Measurements from ENCODE around the gene KRTAP19-3. TPM values are rescaled to one million over a fixed set of nuclear protein-coding genes. Genes with fewer than 3 reads are reported as not detected.
"Not testable (repeated sequence)": the region's sequence is repeated elsewhere in the genome, so short reads cannot be mapped to it uniquely, and the experiment has no call there.

Gene KRTAP19-3
- total RNA-seq (not detected), polyA plus RNA-seq (not detected)

DNA sequence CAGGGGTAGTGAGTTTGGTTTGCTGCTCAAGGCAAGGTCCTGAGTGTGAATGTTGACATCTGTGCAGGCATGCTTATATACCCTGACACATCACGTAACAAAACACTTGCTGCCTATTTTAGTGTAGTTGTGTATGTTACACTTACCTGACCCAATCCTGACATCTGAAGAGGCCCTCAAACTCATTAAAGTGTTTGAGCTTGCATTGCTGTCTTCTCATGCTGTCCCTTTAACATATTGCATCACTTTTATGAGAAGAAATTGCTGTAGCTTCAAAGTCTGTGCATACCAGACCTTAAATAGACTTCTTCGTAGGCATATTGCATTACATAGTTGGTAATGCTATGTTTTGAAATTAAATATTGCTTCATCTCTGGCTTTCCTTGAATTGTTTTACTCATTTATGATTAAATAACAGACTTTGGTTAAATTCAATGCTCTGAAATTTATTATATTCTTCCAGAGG is at the start of gene KRTAP19-3:
KRTAP19-3 (minus strand) TSS at position 51 of the 466 bp plus-strand sequence. CDS start 56 bp downstream, outside the sequence.
- no peak for DNase-seq
- POLR2A ChIA-PET, result no interaction called here
- H3K9me3 ChIP-seq (ENCODE audit: low read length), result no peaks in the 10 kb centered on the region
- H3K36me3 ChIP-seq (ENCODE audit: insufficient read depth, low read length), result no peaks in the 10 kb centered on the region
- H3K27ac Mint-ChIP-seq, result no peak within 1 kb of the TSS
- no peak within 1 kb of the TSS for H3K4me3 Mint-ChIP-seq
- no peaks in the 10 kb centered on the region for H3K27me3 ChIP-seq (ENCODE audit: insufficient read depth, low read length, poor library complexity, severe bottlenecking)
- CTCF ChIA-PET, result no interaction called here
- H3K27me3 Mint-ChIP-seq, result no peaks in the 10 kb centered on the region
- H3K4me1 ChIP-seq (ENCODE audit: insufficient read depth, low read length), result no peaks in the 10 kb centered on the region
- H3K27ac ChIP-seq (ENCODE audit: low read depth, low read length), result no peak within 1 kb of the TSS
- H3K4me1 Mint-ChIP-seq, result no peaks in the 10 kb centered on the region
- no peak within 1 kb of the TSS for H3K4me3 ChIP-seq (ENCODE audit: low read length)
- H3K36me3 Mint-ChIP-seq, result no peaks in the 10 kb centered on the region
- peaks cover 0 to 4% (median 2%) of the 10 kb centered on the region in 5 donors for H3K9me3 Mint-ChIP-seq

DNA sequence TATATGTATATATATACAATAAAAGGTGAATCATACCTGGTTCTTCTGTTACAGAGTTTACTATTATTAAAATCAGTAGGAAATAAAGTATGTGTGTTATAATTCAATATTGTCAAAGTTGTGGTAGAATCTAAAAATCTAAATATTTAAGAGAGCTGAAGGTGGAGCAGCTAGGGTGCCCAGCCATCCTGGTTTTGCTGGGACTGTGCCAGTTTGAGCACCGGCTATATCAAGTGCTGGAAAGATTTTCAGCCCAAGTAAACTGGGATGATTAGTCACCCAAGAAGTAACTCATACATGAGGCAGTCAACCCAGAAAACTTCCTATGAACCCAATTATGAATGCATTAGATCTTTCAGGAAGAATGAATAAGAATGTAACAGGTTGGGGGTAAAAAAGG is 27.1 kb upstream of the KRTAP19-3 start:
- no peaks in the 10 kb centered on the region for H3K4me1 ChIP-seq (ENCODE audit: insufficient read depth, low read length)
- H3K36me3 Mint-ChIP-seq, result no peaks in the 10 kb centered on the region
- H3K36me3 ChIP-seq (ENCODE audit: insufficient read depth, low read length), result no peaks in the 10 kb centered on the region
- no peak overlapping the region for H3K27ac Mint-ChIP-seq
- ChIA-PET POLR2A (no interaction called here), CTCF (no interaction called here)
- no peak overlapping the region for H3K4me3 Mint-ChIP-seq
- H3K9me3 Mint-ChIP-seq, result peaks cover 0 to 2% (median 0%) of the 10 kb centered on the region in 5 donors
- no peak for DNase-seq
- H3K9me3 ChIP-seq (ENCODE audit: low read length), result no peaks in the 10 kb centered on the region
- no peaks in the 10 kb centered on the region for H3K27me3 ChIP-seq (ENCODE audit: insufficient read depth, low read length, poor library complexity, severe bottlenecking)
- H3K27me3 Mint-ChIP-seq, result peaks cover 0 to 1% of the 10 kb centered on the region in 2 donors
- H3K4me3 ChIP-seq (ENCODE audit: low read length), result no peak overlapping the region
- H3K4me1 Mint-ChIP-seq, result no peaks in the 10 kb centered on the region
- no peak overlapping the region for H3K27ac ChIP-seq (ENCODE audit: low read depth, low read length)

DNA sequence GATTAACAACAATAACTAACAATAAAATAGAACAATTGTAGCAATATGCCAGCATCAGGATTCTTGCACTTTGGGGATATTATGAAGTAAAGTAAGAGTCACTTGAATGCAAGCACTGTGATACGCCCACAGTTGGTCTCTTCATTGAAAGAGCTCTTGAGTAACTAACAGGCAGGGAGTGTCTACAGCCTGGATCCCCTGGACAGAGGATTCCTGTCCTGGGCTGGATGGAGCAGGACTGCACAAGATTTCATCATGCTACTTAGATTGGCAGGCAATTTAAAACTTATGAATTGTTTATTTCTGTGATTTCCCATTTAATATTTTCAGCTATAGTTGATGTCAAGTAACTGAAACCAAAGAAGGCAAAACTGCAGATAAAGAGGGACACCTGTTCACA is 23.9 kb upstream of the KRTAP19-3 start:
- Histone ChIP-seq H3K4me1 (ENCODE audit: insufficient read depth, low read length) (no peaks in the 10 kb centered on the region), H3K27me3 (ENCODE audit: insufficient read depth, low read length, poor library complexity, severe bottlenecking) (no peaks in the 10 kb centered on the region), H3K36me3 (ENCODE audit: insufficient read depth, low read length) (no peaks in the 10 kb centered on the region), H3K9me3 (ENCODE audit: low read length) (no peaks in the 10 kb centered on the region), H3K4me3 (ENCODE audit: low read length) (no peak overlapping the region), H3K27ac (ENCODE audit: low read depth, low read length) (no peak overlapping the region)
- Mint-ChIP-seq H3K4me1 (no peaks in the 10 kb centered on the region), H3K9me3 (peaks cover 0 to 2% (median 0%) of the 10 kb centered on the region in 5 donors), H3K27ac (no peak overlapping the region), H3K4me3 (no peak overlapping the region), H3K27me3 (peaks cover 0 to 1% of the 10 kb centered on the region in 2 donors), H3K36me3 (no peaks in the 10 kb centered on the region)
- CTCF ChIA-PET, result no interaction called here
- DNase-seq, result no peak
- POLR2A ChIA-PET, result no interaction called here

DNA sequence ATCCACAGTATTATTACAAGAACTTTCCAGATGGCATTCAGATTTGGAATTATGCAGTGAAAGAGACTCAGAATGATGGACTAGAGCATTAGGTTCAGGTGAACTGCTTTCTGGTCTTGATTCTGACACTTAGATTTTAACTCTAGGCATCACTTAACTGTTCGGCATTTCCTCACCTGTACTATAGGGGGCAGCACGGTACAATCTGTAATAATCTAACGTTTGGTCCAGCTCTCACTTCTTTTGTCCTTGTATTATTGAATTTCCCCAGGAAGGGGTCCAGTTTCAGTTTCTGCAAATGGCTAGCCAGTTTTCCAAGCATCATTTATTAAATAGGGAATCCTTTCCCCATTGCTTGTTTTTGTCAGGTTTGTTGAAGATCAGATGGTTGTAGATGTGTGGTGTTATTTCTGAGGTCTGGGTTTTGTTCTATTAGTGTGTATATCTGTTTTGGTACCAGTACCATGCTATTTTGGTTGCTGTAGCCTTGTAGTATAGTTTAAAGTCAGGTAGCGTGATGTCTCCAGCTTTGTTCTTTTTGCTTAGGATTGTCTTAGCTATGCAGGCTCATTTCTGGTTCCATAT is 13.9 kb upstream of the KRTAP19-3 start:
- H3K4me3 Mint-ChIP-seq; POLR2A ChIA-PET; H3K36me3 Mint-ChIP-seq; H3K9me3 ChIP-seq (ENCODE audit: low read length); DNase-seq; H3K4me1 Mint-ChIP-seq; H3K27ac Mint-ChIP-seq; H3K4me3 ChIP-seq (ENCODE audit: low read length); H3K27me3 Mint-ChIP-seq; H3K27ac ChIP-seq (ENCODE audit: low read depth, low read length); H3K36me3 ChIP-seq (ENCODE audit: insufficient read depth, low read length); H3K27me3 ChIP-seq (ENCODE audit: insufficient read depth, low read length, poor library complexity, severe bottlenecking); H3K9me3 Mint-ChIP-seq; H3K4me1 ChIP-seq (ENCODE audit: insufficient read depth, low read length): not testable (repeated sequence)
- CTCF ChIA-PET, result interaction anchor here (0.6 kb wide), 1 partner anchor 300 kb away, joined by 3 read pairs; no protein-coding TSS in a partner anchor

DNA sequence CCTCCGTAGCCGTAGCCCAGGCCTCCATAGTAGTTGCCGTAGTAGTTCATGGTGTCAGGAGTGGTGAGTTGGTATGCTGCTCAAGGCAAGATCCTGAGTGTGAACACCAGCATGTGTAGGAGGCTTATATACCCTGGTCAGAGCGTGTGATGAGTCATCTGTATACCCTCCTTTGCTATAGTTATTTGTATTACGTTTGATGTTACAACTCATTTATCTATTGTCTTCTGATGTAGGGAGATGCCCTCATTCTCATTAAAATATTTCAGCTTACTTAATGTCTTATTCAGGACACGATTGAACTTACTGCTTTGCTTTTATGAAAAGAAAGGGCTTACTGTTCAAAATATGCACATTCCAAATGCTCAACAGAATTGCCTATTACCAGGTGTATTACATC is 10.2 kb upstream of the KRTAP19-3 start, which contains the start of gene KRTAP19-5:
KRTAP19-5 (minus strand) TSS at position 101 of the 400 bp plus-strand sequence; CDS start at position 50, 51 bp downstream.
- no peak within 1 kb of the TSS for H3K27ac Mint-ChIP-seq
- H3K27ac ChIP-seq (ENCODE audit: low read depth, low read length), result no peak within 1 kb of the TSS
- ChIA-PET CTCF (no interaction called here), POLR2A (no interaction called here)
- H3K4me1 ChIP-seq (ENCODE audit: insufficient read depth, low read length), result no peaks in the 10 kb centered on the region
- no peaks in the 10 kb centered on the region for H3K36me3 ChIP-seq (ENCODE audit: insufficient read depth, low read length)
- no peaks in the 10 kb centered on the region for H3K27me3 Mint-ChIP-seq
- H3K4me3 ChIP-seq (ENCODE audit: low read length), result no peak within 1 kb of the TSS
- H3K27me3 ChIP-seq (ENCODE audit: insufficient read depth, low read length, poor library complexity, severe bottlenecking), result no peaks in the 10 kb centered on the region
- peaks cover 0 to 2% (median 0%) of the 10 kb centered on the region in 5 donors for H3K9me3 Mint-ChIP-seq
- no peaks in the 10 kb centered on the region for H3K9me3 ChIP-seq (ENCODE audit: low read length)
- H3K4me1 Mint-ChIP-seq, result no peaks in the 10 kb centered on the region
- H3K4me3 Mint-ChIP-seq, result no peak within 1 kb of the TSS
- DNase-seq, result no peak
- H3K36me3 Mint-ChIP-seq, result no peaks in the 10 kb centered on the region

DNA sequence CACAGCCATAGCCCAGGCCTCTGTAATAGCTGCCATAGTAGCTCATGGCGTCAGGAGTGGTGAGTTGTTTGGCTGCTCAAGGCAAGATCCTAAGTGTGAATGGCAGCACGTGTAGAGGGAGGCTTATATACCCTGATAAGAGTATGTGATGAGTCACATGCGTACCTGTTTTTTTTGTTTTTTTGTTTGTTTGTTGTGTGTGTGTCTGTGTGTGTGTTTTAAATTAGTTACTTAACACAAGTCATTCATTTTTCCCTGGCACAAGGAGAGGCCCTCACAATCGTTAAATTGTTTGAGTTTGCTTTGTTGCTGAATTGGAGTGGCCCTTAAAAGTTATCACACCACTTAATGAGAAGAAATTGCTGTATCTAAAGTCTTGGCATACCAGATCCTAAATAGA is 5.3 kb upstream of the KRTAP19-3 start, which contains the start of gene KRTAP19-4:
KRTAP19-4 (minus strand) TSS at position 101 of the 400 bp plus-strand sequence; CDS start at position 46, 55 bp downstream.
- Mint-ChIP-seq H3K36me3 (no peaks in the 10 kb centered on the region), H3K27me3 (no peaks in the 10 kb centered on the region), H3K27ac (no peak within 1 kb of the TSS), H3K4me1 (no peaks in the 10 kb centered on the region), H3K4me3 (no peak within 1 kb of the TSS), H3K9me3 (peaks cover 0 to 2% (median 0%) of the 10 kb centered on the region in 5 donors)
- CTCF ChIA-PET, result no interaction called here
- Histone ChIP-seq H3K27me3 (ENCODE audit: insufficient read depth, low read length, poor library complexity, severe bottlenecking) (no peaks in the 10 kb centered on the region), H3K9me3 (ENCODE audit: low read length) (no peaks in the 10 kb centered on the region), H3K27ac (ENCODE audit: low read depth, low read length) (no peak within 1 kb of the TSS), H3K4me3 (ENCODE audit: low read length) (no peak within 1 kb of the TSS), H3K4me1 (ENCODE audit: insufficient read depth, low read length) (no peaks in the 10 kb centered on the region), H3K36me3 (ENCODE audit: insufficient read depth, low read length) (no peaks in the 10 kb centered on the region)
- DNase-seq, result no peak
- POLR2A ChIA-PET, result no interaction called here

DNA sequence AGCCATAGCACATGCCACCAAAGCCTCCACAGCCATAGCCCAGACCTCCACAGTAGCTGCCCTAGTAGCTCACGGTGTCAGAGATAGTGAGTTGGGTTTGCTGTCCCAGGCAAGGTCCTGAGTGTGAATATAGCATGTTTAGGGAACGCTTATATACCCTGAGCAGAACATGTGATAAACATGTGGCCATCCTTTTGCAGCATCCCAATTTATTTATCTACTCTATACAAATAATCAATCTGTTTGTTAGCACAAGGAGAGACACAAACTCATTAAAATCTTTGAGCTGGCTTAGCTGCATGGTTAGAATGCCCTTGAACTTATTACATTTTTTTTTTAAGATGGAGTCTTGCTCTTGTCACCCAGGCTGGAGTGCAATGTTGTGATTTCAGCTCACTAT is 4.5 kb downstream of the KRTAP19-3 start, which contains the start of gene KRTAP19-2:
KRTAP19-2 (minus strand) TSS at position 101 of the 400 bp plus-strand sequence; CDS start at position 13, 88 bp downstream.
- Histone ChIP-seq H3K27ac (ENCODE audit: low read depth, low read length) (no peak within 1 kb of the TSS), H3K4me3 (ENCODE audit: low read length) (no peak within 1 kb of the TSS), H3K4me1 (ENCODE audit: insufficient read depth, low read length) (no peaks in the 10 kb centered on the region), H3K36me3 (ENCODE audit: insufficient read depth, low read length) (no peaks in the 10 kb centered on the region), H3K9me3 (ENCODE audit: low read length) (no peaks in the 10 kb centered on the region), H3K27me3 (ENCODE audit: insufficient read depth, low read length, poor library complexity, severe bottlenecking) (no peaks in the 10 kb centered on the region)
- Mint-ChIP-seq H3K27ac (no peak within 1 kb of the TSS), H3K27me3 (no peaks in the 10 kb centered on the region), H3K36me3 (no peaks in the 10 kb centered on the region), H3K4me1 (no peaks in the 10 kb centered on the region), H3K4me3 (no peak within 1 kb of the TSS), H3K9me3 (peaks cover 0 to 6% (median 4%) of the 10 kb centered on the region in 5 donors)
- DNase-seq, result no peak
- POLR2A ChIA-PET, result no interaction called here
- CTCF ChIA-PET, result no interaction called here

DNA sequence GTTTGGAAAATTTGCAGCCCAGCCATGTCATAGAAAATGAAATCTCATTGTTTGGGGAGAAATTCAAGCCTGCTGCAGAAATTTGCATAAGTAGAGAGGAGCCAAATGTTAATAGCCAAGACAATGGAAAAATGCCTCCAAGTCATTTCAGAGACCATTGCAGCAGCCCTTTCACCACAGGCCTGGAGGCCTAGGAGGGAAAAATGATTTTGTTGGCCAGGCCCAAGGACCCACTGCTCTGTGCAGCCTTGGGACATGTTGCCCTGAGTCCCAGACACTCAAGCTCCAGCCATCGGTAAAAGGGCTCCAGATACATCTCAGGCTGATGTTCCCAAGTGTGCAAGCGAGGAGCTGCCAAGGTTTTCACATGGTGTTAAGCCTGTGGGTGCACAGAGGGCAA is 5.6 kb downstream of the KRTAP19-3 start:
- CTCF ChIA-PET, result no interaction called here

More for the DNA sequence above, 5.6 kb downstream of the KRTAP19-3 start:
- Mint-ChIP-seq H3K4me1 (no peaks in the 10 kb centered on the region), H3K27ac (no peak overlapping the region), H3K9me3 (peaks cover 0 to 6% (median 4%) of the 10 kb centered on the region in 5 donors), H3K4me3 (no peak overlapping the region), H3K27me3 (no peaks in the 10 kb centered on the region), H3K36me3 (no peaks in the 10 kb centered on the region)
- no peak for DNase-seq
- Histone ChIP-seq H3K4me3 (ENCODE audit: low read length) (no peak overlapping the region), H3K9me3 (ENCODE audit: low read length) (no peaks in the 10 kb centered on the region), H3K27me3 (ENCODE audit: insufficient read depth, low read length, poor library complexity, severe bottlenecking) (no peaks in the 10 kb centered on the region), H3K4me1 (ENCODE audit: insufficient read depth, low read length) (no peaks in the 10 kb centered on the region), H3K36me3 (ENCODE audit: insufficient read depth, low read length) (no peaks in the 10 kb centered on the region), H3K27ac (ENCODE audit: low read depth, low read length) (no peak overlapping the region)
- POLR2A ChIA-PET, result no interaction called here
